RWPE1 (cell line): ENCODE results near the gene CHAF1A.

Experiments used
- CTCF ChIA-PET: fragments of 350-600 bp; sonication (Branson Sonifier 250); formaldehyde crosslinking; extraction: SDS; loops from one replicate; lab custom pipeline; 2021; lab: Yijun Ruan, JAX
- POLR2A ChIA-PET: fragments of 400-600 bp; formaldehyde crosslinking; extraction: SDS; loops from one replicate; lab custom pipeline; 2020; ENCODE audit warnings: antibody characterized with exemption; ENCODE audit not compliant: low non-redundant PET; lab: Yijun Ruan, JAX
- DNase-seq: peaks from one replicate; pipeline ENCODE4 v3.0.0; 2012; ENCODE audit warnings: low spot score
- H3K27ac ChIP-seq: fragments of 450-650 bp; 2 replicates; pipeline ENCODE4 v1.5.1; 2017
- CTCF ChIP-seq: fragments of 450-650 bp; conservative IDR thresholded peaks from 2 replicates; pipeline ENCODE4 v1.5.1; 2017; ENCODE audit warnings: low read depth, mild to moderate bottlenecking

Gene CHAF1A

DNA sequence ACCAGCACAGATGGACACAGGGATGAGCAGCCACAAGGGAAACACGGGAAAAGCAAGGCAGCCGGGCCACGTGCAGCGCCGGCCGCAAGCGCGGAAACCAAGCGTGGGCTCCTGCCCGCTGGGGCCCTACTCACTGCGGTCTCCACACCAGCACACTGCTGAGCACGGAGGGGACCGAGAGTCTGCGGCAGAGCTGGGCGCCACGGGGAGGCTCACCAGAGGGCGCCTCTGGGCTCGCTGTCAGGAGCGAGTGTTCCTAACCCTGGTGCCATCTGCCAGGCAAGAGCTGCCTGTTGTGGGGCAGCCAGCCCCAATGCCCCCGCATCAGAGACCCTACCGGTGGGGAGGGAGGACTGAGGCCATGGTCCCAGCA is 32.6 kb upstream of the CHAF1A start:
- peak; percentile 43 for DNase-seq
- ChIA-PET POLR2A (interaction anchor here (0.7 kb wide), 1 partner anchor 31 kb away, joined by 3 read pairs; the partner anchor contains the start of gene SH3GL1), CTCF (interaction anchor here (0.6 to 2.2 kb wide), 13 partner anchors 9 to 103 kb away, joined by 3 to 9 read pairs (median 3); partner anchors contain the start of gene SH3GL1)
- TF ChIP-seq CTCF, result peak; percentile 77
- peak overlapping the region; percentile 99 for H3K27ac ChIP-seq

GRCh38 chr19:4370418-4371041 is 31.9 kb upstream of the CHAF1A start:
- no peak for TF ChIP-seq CTCF
- ChIA-PET POLR2A (interaction anchor here (0.7 kb wide), 1 partner anchor 30 kb away, joined by 3 read pairs; the partner anchor contains the start of gene SH3GL1), CTCF (interaction anchor here (0.5 to 2.2 kb wide), 15 partner anchors 9 to 396 kb away, joined by 3 to 9 read pairs (median 3); partner anchors contain the start of gene SH3GL1)
- peak overlapping the region; percentile 99 for H3K27ac ChIP-seq
- DNase-seq, result no peak

- peak overlapping the region; percentile 99 for H3K27ac ChIP-seq
- CTCF ChIA-PET, result interaction anchor here (0.5 to 2.2 kb wide), 3 partner anchors 19 to 397 kb away, joined by 3 to 9 read pairs (median 4); partner anchors contain the start of gene SH3GL1
- no peak for TF ChIP-seq CTCF
- DNase-seq, result no peak
- POLR2A ChIA-PET, result no interaction called here
Observed at GRCh38 chr19:4371247-4372164, 30.9 kb upstream of the CHAF1A start.

DNA sequence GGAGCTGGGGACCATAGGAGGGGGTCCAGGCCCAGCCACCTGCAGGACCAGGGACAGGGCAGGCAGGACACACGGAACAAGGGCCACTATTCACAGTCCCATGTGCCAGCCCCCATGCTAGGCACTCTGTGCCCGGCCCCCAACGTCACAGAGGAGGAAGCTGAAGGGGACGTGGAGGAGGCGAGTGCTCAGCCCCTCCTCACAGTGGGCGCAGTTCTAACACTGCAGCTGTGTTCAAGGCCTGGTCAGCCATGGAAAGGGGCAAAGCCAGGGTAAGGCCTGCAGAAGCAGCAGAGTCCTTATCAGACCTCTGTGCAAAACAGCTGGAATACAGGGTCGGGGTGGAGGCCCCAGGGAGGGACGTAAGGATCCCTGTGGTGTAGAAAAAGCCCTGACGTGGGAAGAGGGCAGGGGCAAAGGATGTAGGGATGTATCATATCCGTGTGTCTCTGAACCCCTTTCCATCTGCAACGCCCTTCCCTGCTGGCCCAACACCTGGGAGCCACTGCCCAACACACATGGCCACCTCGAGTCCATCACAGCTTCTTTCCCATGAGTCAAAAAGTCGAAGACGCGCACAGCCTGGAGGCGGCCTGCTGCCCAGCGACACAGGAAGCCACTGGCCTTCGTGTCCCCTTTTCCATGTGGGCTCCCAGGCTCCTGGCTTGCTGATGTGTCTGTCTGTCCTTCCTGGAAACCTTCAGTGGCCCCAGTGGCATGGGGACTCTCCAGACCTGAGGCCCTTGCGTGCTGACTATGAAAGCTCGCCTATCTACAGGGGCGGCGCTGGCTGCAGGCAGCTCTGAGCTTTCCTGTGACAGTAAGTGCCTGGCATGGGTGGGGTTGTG is 30.1 kb upstream of the CHAF1A start:
- POLR2A ChIA-PET, result no interaction called here
- DNase-seq, result no peak
- H3K27ac ChIP-seq, result peak overlapping the region; percentile 99
- no peak for TF ChIP-seq CTCF
- CTCF ChIA-PET, result interaction anchor here (0.6 kb wide), 1 partner anchor 29 kb away, joined by 6 read pairs; no protein-coding TSS in a partner anchor

DNA sequence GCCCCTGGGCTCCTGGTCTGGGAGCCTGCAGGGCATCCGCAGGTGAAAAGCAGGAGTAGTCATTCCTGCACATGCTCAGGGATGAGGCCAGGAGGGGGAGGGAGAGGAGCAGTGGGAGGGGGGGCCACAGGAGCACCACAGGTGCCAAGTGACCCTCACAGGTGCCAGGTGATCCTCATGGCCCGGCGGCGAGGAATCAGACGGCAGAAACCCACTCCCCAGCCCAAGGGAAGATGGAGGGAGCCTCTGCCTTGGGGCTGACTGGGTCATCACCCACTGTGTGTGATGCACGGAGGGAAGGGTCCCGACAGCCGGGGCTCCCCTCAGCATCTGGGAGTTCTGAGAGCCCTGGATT is 29.4 kb upstream of the CHAF1A start:
- no peak for DNase-seq
- TF ChIP-seq CTCF, result no peak
- ChIA-PET POLR2A (no interaction called here), CTCF (no interaction called here)
- H3K27ac ChIP-seq, result peak overlapping the region; percentile 99
